Measurements from ENCODE around the gene TMEM217.

- TF ChIP-seq POLR2AphosphoS5 (IDR thresholded peaks at IDR 0.05; ENCODE audit: low read depth, low read length) (no peak), SIN3A (IDR thresholded peaks at IDR 0.05; ENCODE audit: borderline replicate concordance, insufficient read depth, low read length) (no peak), REST (IDR thresholded peaks at IDR 0.05; ENCODE audit: insufficient read depth in 1 of 2, low read depth in 2 of 2, low read length in 2 of 2) (no peak), TAF1 (IDR thresholded peaks at IDR 0.05; ENCODE audit: borderline replicate concordance, insufficient read depth, low read length) (no peak), FOXP2 (optimal IDR thresholded peaks at IDR 0.05; ENCODE audit: borderline replicate concordance, extremely low read depth, extremely low read length, insufficient read depth) (no peak)
Observed at GRCh38 chr6:37299990-37300389, 42.0 kb upstream of the TMEM217 start.
